OCI-LY3 (cell line): Measurements from ENCODE around the gene TTC16.
A peak's percentile ranks its signal among the peaks of the same experiment; 100 is the strongest.

ENCODE experiments used
- H2AFZ ChIP-seq: fragments of 200-600, 300-600 bp; shearing (Covaris generic); 2 replicates; pipeline ENCODE4 v1.6.0; 2014; ENCODE audit warnings: antibody characterized with exemption, low read depth, low read length
- H3K27ac ChIP-seq: fragments of 200-600, 300-600 bp; sonication (generic); 2 replicates; pipeline ENCODE4 v1.5.1; 2014; ENCODE audit warnings: mild to moderate bottlenecking, low read length, moderate library complexity, mixed read lengths
- H3K27me3 ChIP-seq: fragments of 200-600, 300-600 bp; sonication (generic); 2 replicates; pipeline ENCODE4 v1.6.1; 2014; ENCODE audit warnings: low read depth, low read length, mixed read lengths
- H3K36me3 ChIP-seq: fragments of 200-600, 300-600 bp; sonication (generic); replicated peaks from 2 replicates; pipeline ENCODE3; 2014; ENCODE audit warnings: low read depth, low read length, mixed read lengths
- H3K4me1 ChIP-seq: fragments of 300-600, 200-600 bp; sonication (generic); 2 replicates; pipeline ENCODE4 v1.6.1; 2014; ENCODE audit warnings: low read length, mixed read lengths
- H3K4me2 ChIP-seq: fragments of 200-600, 300-600 bp; sonication (generic); 2 replicates; pipeline ENCODE4 v1.6.1; 2014; ENCODE audit warnings: low read length, mixed read lengths
- H3K4me3 ChIP-seq: fragments of 300-600, 200-600 bp; sonication (generic); 2 replicates; pipeline ENCODE4 v1.5.1; 2014; ENCODE audit warnings: antibody characterized with exemption, mild to moderate bottlenecking, low read length, moderate library complexity
- H3K79me2 ChIP-seq: fragments of 300-600, 200-600 bp; shearing (Covaris generic); 2 replicates; pipeline ENCODE4 v1.6.1; 2014; ENCODE audit warnings: mild to moderate bottlenecking, low read length, mixed read lengths
- H3K9ac ChIP-seq: fragments of 300-600, 200-600 bp; shearing (Covaris generic); 2 replicates; pipeline ENCODE4 v1.6.0; 2014; ENCODE audit warnings: mild to moderate bottlenecking, low read length, moderate library complexity
- H3K9me3 ChIP-seq: fragments of 200-600, 300-600 bp; shearing (Covaris generic); 2 replicates; pipeline ENCODE4 v1.6.1; 2014; ENCODE audit warnings: low read length, mixed read lengths; ENCODE audit not compliant: insufficient read depth
- H4K20me1 ChIP-seq: fragments of 200-600, 300-600 bp; sonication (generic); 2 replicates; pipeline ENCODE4 v1.6.1; 2016; ENCODE audit warnings: low read length, mixed read lengths; ENCODE audit not compliant: insufficient read depth
- EZH2phosphoT487 ChIP-seq: fragments of 200-600 bp; shearing (Covaris generic); IDR thresholded peaks from 2 replicates; pipeline ENCODE4 v1.6.1; 2018; ENCODE audit warnings: antibody characterized with exemption, mixed run types, low read depth
- TF ChIP-seq, protein P1 (sequence below): fragments of 200-600, 300-600 bp; sonication (generic); IDR thresholded peaks from 2 replicates; pipeline ENCODE4 v1.5.1; 2014; ENCODE audit warnings: antibody characterized with exemption, low read length, low read depth

The TTC16 gene

GRCh38 chr9:127715470-127716337, at the start of gene TTC16, which contains the start of gene PTRH1:
TSS of gene TTC16 (plus strand) at chr9:127716079. CDS start at chr9:127716146, 67 bp downstream.
TSS of gene PTRH1 (minus strand) at chr9:127715663. CDS start at chr9:127715639, 24 bp downstream.
- peak within 1 kb of the TSS; percentile 89 for H3K4me3 ChIP-seq
- peaks cover 8% of the 10 kb centered on the region for H3K4me1 ChIP-seq
- H3K27ac ChIP-seq: no peak within 1 kb of the TSS
- peak within 1 kb of the TSS; percentile 57 for H2AFZ ChIP-seq
- H4K20me1 ChIP-seq: no peaks in the 10 kb centered on the region; the same call in 1 of the 2 replicates
- H3K9ac ChIP-seq: peak within 1 kb of the TSS; percentile 70
- TF ChIP-seq, protein P1, sequence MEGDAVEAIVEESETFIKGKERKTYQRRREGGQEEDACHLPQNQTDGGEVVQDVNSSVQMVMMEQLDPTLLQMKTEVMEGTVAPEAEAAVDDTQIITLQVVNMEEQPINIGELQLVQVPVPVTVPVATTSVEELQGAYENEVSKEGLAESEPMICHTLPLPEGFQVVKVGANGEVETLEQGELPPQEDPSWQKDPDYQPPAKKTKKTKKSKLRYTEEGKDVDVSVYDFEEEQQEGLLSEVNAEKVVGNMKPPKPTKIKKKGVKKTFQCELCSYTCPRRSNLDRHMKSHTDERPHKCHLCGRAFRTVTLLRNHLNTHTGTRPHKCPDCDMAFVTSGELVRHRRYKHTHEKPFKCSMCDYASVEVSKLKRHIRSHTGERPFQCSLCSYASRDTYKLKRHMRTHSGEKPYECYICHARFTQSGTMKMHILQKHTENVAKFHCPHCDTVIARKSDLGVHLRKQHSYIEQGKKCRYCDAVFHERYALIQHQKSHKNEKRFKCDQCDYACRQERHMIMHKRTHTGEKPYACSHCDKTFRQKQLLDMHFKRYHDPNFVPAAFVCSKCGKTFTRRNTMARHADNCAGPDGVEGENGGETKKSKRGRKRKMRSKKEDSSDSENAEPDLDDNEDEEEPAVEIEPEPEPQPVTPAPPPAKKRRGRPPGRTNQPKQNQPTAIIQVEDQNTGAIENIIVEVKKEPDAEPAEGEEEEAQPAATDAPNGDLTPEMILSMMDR: no peak
- no peak for TF ChIP-seq EZH2phosphoT487
- no peaks in the 10 kb centered on the region for H3K79me2 ChIP-seq
- no peaks in the 10 kb centered on the region for H3K36me3 ChIP-seq
- no peaks in the 10 kb centered on the region for H3K9me3 ChIP-seq
- no peaks in the 10 kb centered on the region for H3K27me3 ChIP-seq
- peak within 1 kb of the TSS; percentile 94 for H3K4me2 ChIP-seq

DNA sequence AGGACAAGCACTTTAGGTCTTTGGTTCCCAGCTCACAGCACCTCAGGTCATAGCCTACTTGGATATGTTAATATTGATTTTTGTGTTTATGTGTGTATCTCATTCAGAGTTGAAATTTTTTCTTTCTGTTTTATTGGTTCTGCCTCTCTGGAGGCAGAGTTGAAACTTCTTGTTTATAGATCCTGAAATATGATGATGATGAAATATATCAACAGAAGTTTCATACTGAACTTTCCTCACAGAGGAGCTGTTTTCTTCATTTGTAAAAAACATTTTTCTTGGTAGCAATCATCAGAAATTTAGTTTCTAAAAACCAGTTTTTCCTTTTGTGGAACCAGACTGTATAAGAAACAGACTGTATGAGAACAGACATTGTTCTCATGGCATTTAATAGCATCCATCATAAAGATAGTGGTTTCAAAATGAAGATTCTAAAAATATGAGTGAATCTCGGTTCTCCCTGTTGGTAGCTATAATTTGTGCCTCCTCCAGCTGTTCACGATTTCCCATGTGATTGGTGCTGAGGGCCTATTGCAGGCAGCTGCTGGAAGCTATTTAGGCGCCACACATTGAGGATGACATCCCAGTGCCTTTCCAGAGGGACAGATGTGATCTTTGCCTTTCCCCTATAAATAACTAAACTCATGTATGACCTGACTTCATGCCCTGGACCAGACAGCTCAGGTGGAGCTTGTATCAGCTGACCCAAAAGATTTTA, 48.6 kb upstream of the TTC16 start:
- H3K27ac ChIP-seq: no peak overlapping the region
- H4K20me1 ChIP-seq: no peaks in the 10 kb centered on the region
- H3K4me1 ChIP-seq: no peaks in the 10 kb centered on the region

DNA sequence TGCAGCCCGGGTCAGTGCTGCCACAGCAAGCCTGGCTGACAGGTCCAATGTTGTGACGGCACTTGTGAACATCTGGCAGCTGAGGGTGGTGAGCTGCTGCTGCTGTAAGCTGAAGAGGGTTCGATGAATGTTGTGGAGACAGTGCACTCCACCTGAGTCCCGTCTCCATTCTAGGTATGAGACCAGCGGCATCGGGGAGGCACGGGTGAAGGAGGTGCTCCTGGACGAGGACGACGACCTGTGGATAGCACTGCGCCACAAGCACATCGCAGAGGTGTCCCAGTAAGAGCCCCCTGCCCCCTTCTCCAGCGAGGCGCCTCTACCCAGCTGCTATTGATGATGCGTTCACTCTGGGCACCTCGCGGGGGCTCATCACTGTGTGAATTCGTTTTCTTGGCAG, 48.0 kb upstream of the TTC16 start:
- Histone ChIP-seq H3K9ac (no peak overlapping the region), H4K20me1 (no peaks in the 10 kb centered on the region), H3K4me1 (no peaks in the 10 kb centered on the region), H3K9me3 (no peaks in the 10 kb centered on the region), H3K4me2 (no peak overlapping the region), H3K79me2 (no peaks in the 10 kb centered on the region), H3K36me3 (no peaks in the 10 kb centered on the region), H3K27ac (no peak overlapping the region), H3K4me3 (no peak overlapping the region), H2AFZ (no peak overlapping the region), H3K27me3 (no peaks in the 10 kb centered on the region)
- TF ChIP-seq EZH2phosphoT487: no peak
- TF ChIP-seq, protein P1: no peak

More for the DNA sequence above, 48.6 kb upstream of the TTC16 start:
- Histone ChIP-seq H2AFZ (no peak overlapping the region), H3K4me2 (no peak overlapping the region), H3K27me3 (no peaks in the 10 kb centered on the region), H3K9ac (no peak overlapping the region), H3K36me3 (no peaks in the 10 kb centered on the region), H3K4me3 (no peak overlapping the region), H3K9me3 (no peaks in the 10 kb centered on the region), H3K79me2 (no peaks in the 10 kb centered on the region)
- TF ChIP-seq, protein P1: no peak
- no peak for TF ChIP-seq EZH2phosphoT487

GRCh38 chr9:127673234-127673633, 42.6 kb upstream of the TTC16 start:
- TF ChIP-seq, protein P1: no peak
- TF ChIP-seq EZH2phosphoT487: no peak
- Histone ChIP-seq H4K20me1 (no peaks in the 10 kb centered on the region), H3K27me3 (no peaks in the 10 kb centered on the region), H3K4me1 (no peaks in the 10 kb centered on the region), H3K4me3 (no peak overlapping the region), H3K27ac (no peak overlapping the region), H2AFZ (no peak overlapping the region), H3K36me3 (no peaks in the 10 kb centered on the region), H3K9ac (no peak overlapping the region), H3K9me3 (no peaks in the 10 kb centered on the region), H3K79me2 (no peaks in the 10 kb centered on the region), H3K4me2 (no peak overlapping the region)
